ENCODE results near the gene PAN3. TPM values are rescaled to one million over a fixed set of nuclear protein-coding genes. Genes with fewer than 3 reads are reported as not detected.

The PAN3 gene
- total and polyA plus RNA-seq, 2 of the 8 experiments (the other 6 are each of a cell fraction or from before 2014, with no cell fraction given), result 12.7 to 39.3 TPM

- no peak for TF ChIP-seq ATF3 (IDR thresholded peaks at IDR 0.05; ENCODE audit: insufficient read depth, low read depth, low read length)
Measured at GRCh38 chr13:28177877-28178276, 39.5 kb downstream of the PAN3 start (continued).
